OCI-M1 (cell line): ENCODE results near the gene EEF1AKMT1.

Source experiments
- DNase-seq: peaks from one replicate; lab custom pipeline; 2025; lab: John Stamatoyannopoulos, UW

The EEF1AKMT1 gene

GRCh38 chr13:20718958-20719566, 54.7 kb downstream of the EEF1AKMT1 start:
- no peak for DNase-seq

DNA sequence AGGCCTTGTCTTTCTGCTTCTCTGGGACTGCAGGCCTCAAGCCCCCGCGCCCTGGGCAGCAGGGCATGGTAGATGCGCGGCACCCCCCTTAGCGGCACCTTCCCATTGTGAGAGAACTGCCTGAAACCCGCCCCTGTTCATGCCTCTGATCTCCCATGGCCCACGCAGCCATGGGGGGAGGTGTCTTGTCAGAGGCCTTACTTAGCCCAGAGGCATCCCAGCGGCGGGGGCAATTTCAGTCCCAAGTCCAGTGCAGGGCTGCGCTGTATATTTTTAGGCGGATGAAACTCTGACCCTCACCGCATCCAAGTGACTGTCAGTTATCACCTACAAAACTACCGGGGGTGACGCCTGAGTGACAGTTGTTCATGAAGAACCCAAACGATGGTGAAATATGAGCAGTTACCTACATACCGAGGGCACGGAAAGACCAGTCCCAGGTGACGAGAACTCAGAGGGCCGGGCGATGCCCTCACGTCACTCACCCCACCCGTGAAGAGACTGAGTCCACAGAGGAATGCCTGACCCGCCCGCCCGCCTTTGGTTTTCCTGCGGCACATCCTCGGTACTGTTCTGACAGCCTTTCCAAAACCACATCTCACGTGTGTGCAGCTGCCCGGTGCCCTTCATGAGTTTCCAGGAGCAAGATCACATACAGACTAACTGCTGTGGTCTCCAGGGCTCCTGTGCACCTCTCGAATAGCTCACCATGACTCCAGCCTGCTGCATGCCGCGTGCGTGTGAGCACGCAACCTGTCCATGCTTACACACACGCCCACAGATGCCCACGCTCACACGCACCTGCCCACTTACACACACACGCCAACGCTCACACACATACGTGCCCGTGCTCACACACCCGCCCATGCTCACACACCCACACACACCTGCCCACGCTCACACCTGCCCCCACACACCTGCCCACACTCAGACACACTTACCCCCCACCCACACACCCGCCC, 55.9 kb downstream of the EEF1AKMT1 start:
- DNase-seq = no peak

DNA sequence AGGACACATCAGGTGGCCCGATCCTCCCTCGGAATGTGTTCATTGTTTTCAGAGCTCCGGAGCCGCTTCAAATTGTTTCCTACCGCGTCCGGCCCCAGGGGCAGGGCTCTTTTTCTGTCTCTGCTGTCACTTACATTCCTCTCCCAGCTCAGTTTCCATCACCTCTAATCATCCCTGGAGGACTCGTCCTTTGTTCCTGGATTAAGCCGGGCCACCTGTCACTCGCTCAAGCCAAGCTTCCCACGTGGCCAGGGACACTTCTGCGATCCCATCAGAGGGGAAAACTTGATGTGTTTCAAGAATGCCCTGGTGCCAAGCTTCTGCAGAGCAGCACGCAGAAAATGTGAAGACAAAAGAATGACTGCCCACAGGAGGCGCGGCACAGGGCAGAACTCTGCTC, 56.8 kb downstream of the EEF1AKMT1 start:
- no peak for DNase-seq

DNA sequence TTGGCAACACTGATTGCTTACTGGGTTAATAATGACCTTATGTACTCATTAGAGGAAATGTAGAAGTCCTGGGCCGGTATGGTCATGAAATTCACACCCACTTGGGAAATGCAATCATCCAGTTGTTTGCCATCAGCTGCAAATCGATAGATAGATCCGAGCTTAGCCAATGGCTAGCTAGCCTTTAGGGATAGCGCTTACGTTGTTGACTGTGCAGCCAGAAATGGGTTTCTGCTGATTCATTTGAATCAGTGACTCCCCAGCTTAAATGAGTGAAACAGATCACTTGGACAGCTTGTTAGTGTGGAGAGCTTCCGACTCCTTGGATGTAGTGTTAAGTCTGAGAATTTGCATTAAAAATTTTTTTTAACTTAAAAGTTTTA, 58.4 kb downstream of the EEF1AKMT1 start:
- no peak for DNase-seq

GRCh38 chr13:20714563-20715329, 59.0 kb downstream of the EEF1AKMT1 start:
- no peak for DNase-seq

DNA sequence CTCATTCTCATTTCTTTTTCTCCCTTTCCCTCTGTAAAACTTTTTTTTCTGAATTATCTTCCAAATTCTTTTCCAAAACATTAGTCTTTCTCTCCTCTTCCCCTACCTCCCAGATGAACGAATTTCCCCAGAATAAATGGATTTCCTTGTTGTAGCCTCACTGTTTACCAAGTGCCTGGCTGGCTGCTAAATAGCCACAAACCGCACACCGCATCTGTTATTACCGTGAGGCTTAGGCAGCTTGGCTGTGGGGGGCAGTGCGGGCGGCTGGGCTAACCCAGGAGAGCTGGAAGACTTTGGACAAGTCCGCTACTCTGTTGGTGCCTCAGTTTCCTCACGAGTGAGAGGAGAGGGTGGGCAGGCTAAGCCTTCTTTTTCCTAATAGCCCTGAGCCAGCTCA, 59.6 kb downstream of the EEF1AKMT1 start:
- DNase-seq = no peak

- no peak for DNase-seq
These were observed 60.0 kb downstream of the EEF1AKMT1 start for GRCh38 chr13:20713751-20714150.

DNA sequence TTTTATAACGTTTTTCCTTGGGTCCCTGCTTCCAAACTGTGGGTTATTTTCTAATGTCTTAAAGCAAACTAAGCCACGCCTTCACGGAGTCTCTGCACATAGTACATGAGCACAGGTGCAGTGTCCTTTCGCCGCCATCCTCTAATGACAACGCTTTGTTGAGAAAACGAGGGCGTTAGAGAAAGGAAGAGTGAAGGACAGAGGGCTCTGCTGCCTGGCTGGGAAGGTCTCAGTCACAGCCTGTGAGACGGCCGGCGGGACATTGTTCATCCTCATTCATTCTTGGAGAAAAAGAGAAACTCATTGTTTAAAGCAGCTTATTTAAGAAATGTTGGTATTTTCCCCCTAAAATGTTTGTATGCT, 60.8 kb downstream of the EEF1AKMT1 start:
- no peak for DNase-seq

GRCh38 chr13:20711301-20712044, 62.3 kb downstream of the EEF1AKMT1 start:
- peak; percentile 23 for DNase-seq

DNA sequence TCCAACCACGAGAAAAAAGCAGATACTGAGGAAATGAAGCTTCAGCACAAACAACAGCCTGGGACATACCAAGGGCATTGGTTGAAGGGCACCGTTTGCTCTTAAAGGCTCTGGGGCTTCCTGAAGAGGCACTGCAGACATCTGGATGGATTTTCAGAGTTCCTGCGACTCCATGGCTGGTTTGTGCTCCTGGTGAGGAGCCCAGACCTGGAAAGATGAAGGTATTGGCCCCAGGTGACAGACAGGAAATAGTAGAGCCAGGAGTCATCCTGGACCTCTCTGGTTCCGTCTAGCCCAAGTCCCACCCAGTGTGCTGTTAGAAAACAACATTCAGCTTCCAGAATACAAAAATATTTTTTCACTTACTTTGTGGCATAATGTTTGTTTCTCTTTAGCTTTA, 64.0 kb downstream of the EEF1AKMT1 start:
- DNase-seq = no peak

DNA sequence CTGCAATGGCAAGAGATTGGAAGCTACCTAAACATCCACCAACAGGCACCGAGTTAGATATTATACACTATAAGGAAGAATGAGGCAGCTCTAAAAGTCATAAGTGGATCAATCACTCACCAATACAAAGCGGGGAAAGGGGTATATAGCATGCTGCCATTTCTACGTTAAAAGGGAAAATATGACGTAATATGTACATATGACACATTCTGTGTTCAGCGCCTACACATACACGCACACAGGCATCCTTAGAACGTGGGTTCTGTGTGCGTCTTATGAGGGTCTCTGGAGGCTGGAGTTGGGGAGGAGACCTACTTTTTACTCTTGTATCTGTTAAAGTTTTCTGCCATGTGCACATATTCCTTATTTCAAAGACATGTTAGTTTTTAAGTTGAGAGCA, 64.4 kb downstream of the EEF1AKMT1 start:
- DNase-seq = no peak

- DNase-seq = no peak
These were observed 65.5 kb downstream of the EEF1AKMT1 start for GRCh38 chr13:20708216-20708615.

DNA sequence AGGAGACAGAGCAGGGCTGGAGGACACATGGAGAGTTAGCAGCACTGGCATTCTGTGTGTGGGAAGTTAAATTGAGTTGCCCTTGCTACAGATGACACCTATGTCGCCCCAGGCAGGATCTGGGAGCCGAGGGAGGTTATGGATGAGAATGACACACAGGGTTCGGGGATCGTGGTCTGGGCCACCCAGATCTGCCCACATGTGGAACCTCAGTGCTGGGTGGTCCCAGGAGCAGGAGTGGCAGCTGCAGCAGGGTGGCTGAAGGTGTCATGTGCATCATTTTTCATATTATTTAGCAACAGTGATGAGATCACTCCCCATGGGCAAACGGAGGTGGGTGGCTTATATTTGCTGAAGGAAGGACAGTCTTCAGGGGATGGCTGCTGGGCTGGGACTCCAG, 67.1 kb downstream of the EEF1AKMT1 start:
- DNase-seq = no peak

- DNase-seq = no peak
These were observed 69.2 kb downstream of the EEF1AKMT1 start for GRCh38 chr13:20704459-20705069.

- peak; percentile 67 for DNase-seq
These were observed 69.8 kb downstream of the EEF1AKMT1 start for GRCh38 chr13:20703780-20704458.

DNA sequence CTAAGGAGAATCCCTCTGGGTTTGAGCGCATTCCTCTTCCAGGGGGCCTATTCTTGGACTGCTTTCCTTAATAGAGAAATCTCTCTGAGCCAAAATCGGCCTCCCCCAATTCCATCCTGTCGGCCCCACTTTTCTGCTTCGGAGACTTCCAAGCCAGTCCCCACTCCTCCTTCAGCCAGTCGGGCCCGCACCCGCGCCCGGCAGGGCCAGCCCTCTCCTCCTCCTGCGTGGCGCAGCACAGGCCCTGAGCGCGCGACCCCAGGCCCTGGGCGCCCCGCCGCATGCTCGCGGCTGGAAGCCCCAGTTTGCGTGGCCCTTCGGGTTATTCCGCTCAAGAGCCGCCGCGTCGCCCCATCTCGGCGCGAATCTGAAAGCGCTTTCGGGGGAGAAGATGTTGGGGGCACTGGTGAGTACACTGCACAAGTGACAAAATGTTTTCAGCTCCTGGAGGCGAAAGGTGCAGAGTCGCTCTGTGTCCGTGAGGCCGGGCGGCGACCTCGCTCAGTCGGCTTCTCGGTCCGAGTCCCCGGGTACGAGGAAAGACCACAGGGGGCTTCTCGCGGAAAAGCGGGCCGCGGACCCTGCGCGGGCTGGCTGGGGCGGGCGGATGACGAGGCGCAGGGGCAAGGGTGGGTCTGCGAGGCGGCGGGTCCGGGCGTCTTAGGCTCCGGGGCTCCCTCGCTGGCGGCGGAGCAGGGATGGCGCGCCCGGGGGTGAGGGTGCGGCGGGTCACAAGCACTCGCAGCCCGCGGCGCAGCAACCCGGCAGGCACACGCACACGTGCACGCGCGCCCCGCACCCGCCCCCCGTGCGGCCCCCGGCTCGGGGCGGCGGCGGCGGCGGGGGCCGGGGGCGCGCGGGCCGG, 70.6 kb downstream of the EEF1AKMT1 start, which contains the start of gene IL17D:
IL17D (plus strand) TSS at position 785 of the 865 bp plus-strand sequence. CDS start 303 bp downstream, outside the sequence.
- no peak for DNase-seq

- DNase-seq = no peak
These were observed 71.2 kb downstream of the EEF1AKMT1 start for GRCh38 chr13:20702530-20702914.

DNA sequence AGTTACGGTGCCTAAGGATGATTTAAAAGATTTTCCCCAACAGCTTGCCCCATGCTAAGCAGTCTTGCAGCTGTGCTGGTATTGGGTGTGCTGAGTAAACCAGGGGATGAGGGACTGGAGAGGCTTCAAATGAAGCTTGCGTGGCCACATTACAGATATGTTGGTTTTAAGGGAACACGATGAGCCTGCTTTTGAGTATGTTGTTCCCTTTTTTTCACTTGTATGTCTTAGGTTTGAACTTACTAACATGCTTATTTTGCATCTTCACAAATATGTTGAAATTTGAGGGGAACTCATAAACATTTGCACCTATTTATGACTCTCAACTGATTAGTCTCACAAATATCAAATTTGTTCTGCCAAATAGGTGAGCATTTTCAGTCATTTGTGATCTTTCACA, 72.3 kb downstream of the EEF1AKMT1 start:
- DNase-seq = no peak

- no peak for DNase-seq
These were observed 73.5 kb downstream of the EEF1AKMT1 start for GRCh38 chr13:20700288-20700687.

GRCh38 chr13:20699715-20700114, 74.0 kb downstream of the EEF1AKMT1 start:
- DNase-seq = no peak
